HEK293T (cell line): ENCODE measurements around the gene CA11.

Source experiments
- ARNT ChIP-seq: fragments of 450-650 bp; IDR thresholded peaks from 2 replicates; pipeline ENCODE4 v1.6.1; 2017; ENCODE audit warnings: mild to moderate bottlenecking
- BHLHE40 ChIP-seq: fragments of 450-650 bp; IDR thresholded peaks from 2 replicates; pipeline ENCODE4 v1.6.1; 2016; ENCODE audit warnings: mild to moderate bottlenecking, moderate library complexity, borderline replicate concordance
- CTBP1 ChIP-seq: fragments of 450-650 bp; IDR thresholded peaks from 2 replicates; pipeline ENCODE4 v1.6.1; 2016; ENCODE audit warnings: borderline replicate concordance
- ELF4 ChIP-seq: fragments of 450-650 bp; IDR thresholded peaks from 2 replicates; pipeline ENCODE4 v1.6.1; 2017; ENCODE audit warnings: antibody characterized with exemption
- FOXA1 ChIP-seq: fragments of 450-650 bp; IDR thresholded peaks from 2 replicates; pipeline ENCODE4 v1.6.1; 2016; ENCODE audit warnings: mild to moderate bottlenecking
- FOXK2 ChIP-seq: fragments of 450-650 bp; IDR thresholded peaks from 2 replicates; pipeline ENCODE4 v1.6.1; 2016; ENCODE audit warnings: mild to moderate bottlenecking
- FOXM1 ChIP-seq: fragments of 450-650 bp; IDR thresholded peaks from 2 replicates; pipeline ENCODE4 v1.6.1; 2017; ENCODE audit warnings: mild to moderate bottlenecking, borderline replicate concordance
- HDGF ChIP-seq: fragments of 450-650 bp; IDR thresholded peaks from 2 replicates; pipeline ENCODE4 v1.6.1; 2017; ENCODE audit warnings: antibody characterized with exemption, borderline replicate concordance
- L3MBTL2 ChIP-seq: fragments of 450-650 bp; conservative IDR thresholded peaks from 2 replicates; pipeline ENCODE4 v1.6.1; 2016; ENCODE audit warnings: mild to moderate bottlenecking
- LEF1 ChIP-seq: fragments of 450-650 bp; IDR thresholded peaks from 2 replicates; pipeline ENCODE4 v1.6.1; 2017; ENCODE audit warnings: mild to moderate bottlenecking, borderline replicate concordance
- SP1 ChIP-seq: fragments of 450-650 bp; IDR thresholded peaks from 2 replicates; pipeline ENCODE4 v1.6.1; 2017
- SUZ12 ChIP-seq: fragments of 450-650 bp; IDR thresholded peaks from 2 replicates; pipeline ENCODE4 v1.6.1; 2016; ENCODE audit warnings: mild to moderate bottlenecking
- ZNF384 ChIP-seq: fragments of 450-650 bp; IDR thresholded peaks from 2 replicates; pipeline ENCODE4 v1.6.1; 2016
- TF ChIP-seq, protein P1 (sequence below): fragments of 450-650 bp; IDR thresholded peaks from 2 replicates; pipeline ENCODE4 v1.6.1; 2016

DNA sequence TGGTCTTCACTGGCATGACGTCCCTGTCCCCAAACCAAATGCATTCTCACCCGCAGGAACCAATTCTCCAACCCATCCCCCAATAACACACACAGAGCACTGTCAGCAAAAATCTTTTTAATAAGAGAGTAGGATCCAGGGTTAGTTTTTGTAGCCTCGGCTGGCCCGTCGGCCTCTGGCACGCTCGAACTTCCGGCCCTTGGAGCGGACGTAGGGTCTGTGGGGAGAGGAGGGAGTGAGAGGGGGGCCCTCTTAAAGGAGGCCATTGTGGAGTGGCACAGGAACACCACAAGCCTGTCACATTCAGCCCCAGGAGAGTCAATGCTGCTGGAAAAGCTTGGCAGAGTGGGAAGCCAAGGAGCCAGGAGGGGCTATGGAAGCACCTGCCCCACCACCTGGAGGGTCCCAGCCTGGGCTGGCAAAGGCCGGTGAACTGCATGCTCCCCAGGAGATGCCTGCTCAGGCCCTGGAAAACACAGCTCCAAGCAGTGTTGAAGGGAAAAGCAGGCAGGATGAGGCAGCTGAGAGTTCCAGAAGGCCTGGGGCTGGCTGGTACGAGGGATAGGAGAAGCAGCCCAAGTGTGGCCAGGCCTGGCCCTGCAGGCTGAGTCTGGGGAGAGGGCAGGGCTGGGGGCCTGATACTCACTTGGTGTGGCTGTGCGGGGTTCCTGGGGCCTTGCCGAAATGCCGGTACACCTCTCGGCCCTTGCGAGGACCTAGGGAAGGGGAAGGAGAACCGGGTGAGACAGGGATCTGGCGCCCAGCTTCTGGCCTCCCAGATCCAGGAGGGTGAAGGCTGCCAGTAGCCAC, 30.6 kb downstream of the CA11 start:
- TF ChIP-seq ARNT (no peak), ZNF384 (no peak), L3MBTL2 (no peak), SUZ12 (no peak), FOXA1 (no peak), ELF4 (no peak), SP1 (no peak), BHLHE40 (no peak), CTBP1 (no peak), FOXM1 (no peak), FOXK2 (no peak), LEF1 (no peak), HDGF (no peak)
- TF ChIP-seq, protein P1, sequence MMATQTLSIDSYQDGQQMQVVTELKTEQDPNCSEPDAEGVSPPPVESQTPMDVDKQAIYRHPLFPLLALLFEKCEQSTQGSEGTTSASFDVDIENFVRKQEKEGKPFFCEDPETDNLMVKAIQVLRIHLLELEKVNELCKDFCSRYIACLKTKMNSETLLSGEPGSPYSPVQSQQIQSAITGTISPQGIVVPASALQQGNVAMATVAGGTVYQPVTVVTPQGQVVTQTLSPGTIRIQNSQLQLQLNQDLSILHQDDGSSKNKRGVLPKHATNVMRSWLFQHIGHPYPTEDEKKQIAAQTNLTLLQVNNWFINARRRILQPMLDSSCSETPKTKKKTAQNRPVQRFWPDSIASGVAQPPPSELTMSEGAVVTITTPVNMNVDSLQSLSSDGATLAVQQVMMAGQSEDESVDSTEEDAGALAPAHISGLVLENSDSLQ: no peak
